Thoracic aorta (tissue), 2 donors: Measurements from ENCODE around the gene ANKRD62. TPM values are rescaled to one million over a fixed set of nuclear protein-coding genes. Genes with fewer than 3 reads are reported as not detected.

Source experiments
- ATAC-seq: fragments of 150-250 bp; one replicate; pipeline ENCODE4 v1.8.0; 2017; ENCODE audit warnings: low read depth; ENCODE audit not compliant: insufficient number of reproducible peaks, low FRiP score
- DNase-seq: peaks from one replicate; pipeline ENCODE4 v3.0.0-alpha.2; 2020; ENCODE audit warnings: low spot score
- H3K27ac ChIP-seq, 2 donors: fragments of 200-600 bp; sonication (generic); 1 replicate in 1 of 2; 2 replicates in 1 of 2; pipeline ENCODE4 v1.5.1; 2016; ENCODE audit warnings: mild to moderate bottlenecking in 2 of 2, moderate library complexity in 2 of 2
- H3K27me3 ChIP-seq: fragments of 200-600 bp; sonication (generic); replicated peaks from 2 replicates; pipeline ENCODE4 v1.6.0; 2016; ENCODE audit warnings: mild to moderate bottlenecking; ENCODE audit not compliant: insufficient read depth
- H3K36me3 ChIP-seq: fragments of 200-600 bp; sonication (generic); one replicate; pipeline ENCODE4 v1.5.1; 2016
- H3K4me1 ChIP-seq, 2 donors: fragments of 200-600 bp; sonication (generic); 1 replicate in 1 of 2; 2 replicates in 1 of 2; pipeline versions ENCODE4 v1.5.1 to v1.6.0; 2016; ENCODE audit warnings: low read depth in 2 of 2, mild to moderate bottlenecking in 1 of 2; ENCODE audit not compliant: control insufficient read depth in 1 of 2
- H3K4me3 ChIP-seq: fragments of 200-600 bp; sonication (generic); 2 replicates; pipeline ENCODE4 v1.5.1; 2016; ENCODE audit warnings: mild to moderate bottlenecking
- H3K9me3 ChIP-seq: fragments of 200-600 bp; sonication (generic); 2 replicates; pipeline ENCODE4 v1.5.1; 2016
- total RNA-seq, 2 donors: library from RNA; depleted of rRNA; stranded (reverse); fragments of >200 nt; gene quantifications; one replicate each; pipeline versions ENCODE4 v1.1.0 to v1.2.3, GENCODE V29; 2016
- TF ChIP-seq, protein P1 (sequence below): fragments of 200-600 bp; sonication (generic); IDR thresholded peaks from one replicate; pipeline ENCODE4 v1.5.1; 2019; ENCODE audit warnings: antibody characterized with exemption

The ANKRD62 gene
- total RNA-seq, 2 donors from 2014 or later = not detected

DNA sequence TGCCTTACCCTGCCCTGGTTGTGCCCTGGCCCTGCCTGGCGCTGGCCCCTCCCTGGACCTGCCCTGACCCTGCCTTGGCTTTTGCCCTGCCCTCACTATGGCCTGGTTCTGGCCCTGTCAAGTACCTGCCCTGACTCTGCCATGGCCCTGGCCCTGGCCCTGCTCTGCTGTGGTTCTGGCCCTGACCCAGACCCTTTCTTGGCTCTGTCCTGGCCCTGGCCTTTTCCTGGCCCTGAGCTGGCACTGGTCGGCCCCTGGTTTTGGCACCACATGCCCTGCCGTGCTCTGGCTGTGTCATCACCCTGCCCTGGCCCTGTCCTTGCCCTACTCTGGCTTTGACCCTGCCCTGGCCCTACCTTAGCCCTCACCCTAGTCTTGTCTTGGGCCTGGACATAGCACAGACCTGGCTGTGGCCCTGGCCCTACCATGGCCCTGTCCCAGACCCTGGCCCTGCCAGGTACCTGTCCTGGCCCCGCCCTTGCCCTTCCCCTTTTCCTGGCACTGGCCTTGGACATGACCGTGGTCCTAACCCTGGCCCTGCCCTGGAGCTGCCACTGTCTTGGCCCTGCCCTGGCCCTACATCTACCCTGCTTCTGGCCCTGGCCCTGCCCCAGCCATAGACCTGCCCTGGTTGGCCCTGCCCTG lies 4.8 kb upstream of the ANKRD62 start:
- no peak for DNase-seq
- Histone ChIP-seq H3K4me3 (no peak overlapping the region), H3K4me1 (no peaks in the 10 kb centered on the region), H3K27me3 (no peaks in the 10 kb centered on the region), H3K36me3 (no peaks in the 10 kb centered on the region), H3K9me3 (no peaks in the 10 kb centered on the region), H3K27ac (no peak overlapping the region)
- ATAC-seq = no peak
- TF ChIP-seq, protein P1, sequence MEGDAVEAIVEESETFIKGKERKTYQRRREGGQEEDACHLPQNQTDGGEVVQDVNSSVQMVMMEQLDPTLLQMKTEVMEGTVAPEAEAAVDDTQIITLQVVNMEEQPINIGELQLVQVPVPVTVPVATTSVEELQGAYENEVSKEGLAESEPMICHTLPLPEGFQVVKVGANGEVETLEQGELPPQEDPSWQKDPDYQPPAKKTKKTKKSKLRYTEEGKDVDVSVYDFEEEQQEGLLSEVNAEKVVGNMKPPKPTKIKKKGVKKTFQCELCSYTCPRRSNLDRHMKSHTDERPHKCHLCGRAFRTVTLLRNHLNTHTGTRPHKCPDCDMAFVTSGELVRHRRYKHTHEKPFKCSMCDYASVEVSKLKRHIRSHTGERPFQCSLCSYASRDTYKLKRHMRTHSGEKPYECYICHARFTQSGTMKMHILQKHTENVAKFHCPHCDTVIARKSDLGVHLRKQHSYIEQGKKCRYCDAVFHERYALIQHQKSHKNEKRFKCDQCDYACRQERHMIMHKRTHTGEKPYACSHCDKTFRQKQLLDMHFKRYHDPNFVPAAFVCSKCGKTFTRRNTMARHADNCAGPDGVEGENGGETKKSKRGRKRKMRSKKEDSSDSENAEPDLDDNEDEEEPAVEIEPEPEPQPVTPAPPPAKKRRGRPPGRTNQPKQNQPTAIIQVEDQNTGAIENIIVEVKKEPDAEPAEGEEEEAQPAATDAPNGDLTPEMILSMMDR = no peak

DNA sequence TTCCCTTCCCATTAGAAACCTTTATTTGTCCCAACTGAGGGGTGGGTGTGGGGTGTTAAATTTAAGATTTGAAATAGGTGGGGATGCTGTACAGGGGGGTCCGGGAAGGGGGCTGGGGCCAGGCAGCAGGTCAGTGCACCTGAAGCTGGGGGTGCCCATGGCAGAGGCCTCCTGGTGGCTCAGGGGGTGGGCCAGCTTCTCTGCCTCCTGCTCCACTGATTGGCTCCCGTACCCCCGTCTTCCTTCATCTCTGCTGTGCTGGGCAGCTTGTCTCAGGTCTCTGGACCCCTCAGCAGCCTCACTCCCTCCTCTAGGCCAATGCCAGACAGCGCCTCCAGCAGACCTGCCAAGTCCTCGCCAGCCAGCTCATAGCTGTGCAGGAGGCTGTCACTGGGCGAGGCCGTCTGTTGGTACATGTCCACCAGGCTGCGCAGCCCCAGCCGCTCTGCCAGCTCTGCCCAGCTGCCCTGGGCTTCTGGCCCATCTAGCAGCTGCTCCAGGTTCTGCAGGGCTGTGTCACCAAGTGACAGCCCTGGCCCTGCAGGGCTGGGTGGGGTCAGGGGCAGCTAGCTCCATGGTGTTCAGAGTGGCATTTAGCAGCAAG lies 2.0 kb upstream of the ANKRD62 start:
- TF ChIP-seq, protein P1 = no peak
- Histone ChIP-seq H3K4me1 (no peaks in the 10 kb centered on the region), H3K9me3 (no peaks in the 10 kb centered on the region), H3K27me3 (no peaks in the 10 kb centered on the region), H3K4me3 (no peak overlapping the region), H3K27ac (no peak overlapping the region), H3K36me3 (no peaks in the 10 kb centered on the region)
- ATAC-seq = no peak
- DNase-seq = no peak

GRCh38 chr18:12092398-12093229 lies 1.0 kb upstream of the ANKRD62 start:
- no peak overlapping the region for H3K4me3 ChIP-seq
- TF ChIP-seq, protein P1 = no peak
- H3K27me3 ChIP-seq = no peaks in the 10 kb centered on the region
- no peaks in the 10 kb centered on the region for H3K4me1 ChIP-seq
- H3K9me3 ChIP-seq = no peaks in the 10 kb centered on the region
- no peak overlapping the region for H3K27ac ChIP-seq
- no peaks in the 10 kb centered on the region for H3K36me3 ChIP-seq
- ATAC-seq (no peak), DNase-seq (no peak)

- Histone ChIP-seq H3K27ac (no peak overlapping the region), H3K4me3 (no peak overlapping the region), H3K27me3 (no peaks in the 10 kb centered on the region), H3K36me3 (no peaks in the 10 kb centered on the region), H3K4me1 (no peaks in the 10 kb centered on the region), H3K9me3 (no peaks in the 10 kb centered on the region)
- no peak for DNase-seq
- TF ChIP-seq, protein P1 = no peak
- ATAC-seq = no peak
Measured at GRCh38 chr18:12098374-12098773, 4.7 kb downstream of the ANKRD62 start.

- DNase-seq = no peak
- H3K9me3 ChIP-seq = no peaks in the 10 kb centered on the region
Measured at GRCh38 chr18:12099160-12099559, 5.5 kb downstream of the ANKRD62 start.

More at GRCh38 chr18:12099160-12099559, 5.5 kb downstream of the ANKRD62 start:
- Histone ChIP-seq H3K27me3 (no peaks in the 10 kb centered on the region), H3K27ac (no peak overlapping the region), H3K4me1 (no peaks in the 10 kb centered on the region), H3K4me3 (no peak overlapping the region), H3K36me3 (no peaks in the 10 kb centered on the region)
- TF ChIP-seq, protein P1 = no peak
- ATAC-seq = no peak
